GM19023 (cell line): ENCODE measurements around the gene CCR8.
A peak's percentile ranks its signal among the peaks of the same experiment; 100 is the strongest.
"Not testable (repeated sequence)": the region's sequence is repeated elsewhere in the genome, so short reads cannot be mapped to it uniquely, and the experiment has no call there.

Source experiments
- ATAC-seq: cut with Tn5 transposase; IDR thresholded peaks from one replicate; pipeline ENCODE4 v1.9.1; 2021; ENCODE audit warnings: mild to moderate bottlenecking, moderate library complexity; ENCODE audit not compliant: unreplicated experiment

The CCR8 gene

DNA sequence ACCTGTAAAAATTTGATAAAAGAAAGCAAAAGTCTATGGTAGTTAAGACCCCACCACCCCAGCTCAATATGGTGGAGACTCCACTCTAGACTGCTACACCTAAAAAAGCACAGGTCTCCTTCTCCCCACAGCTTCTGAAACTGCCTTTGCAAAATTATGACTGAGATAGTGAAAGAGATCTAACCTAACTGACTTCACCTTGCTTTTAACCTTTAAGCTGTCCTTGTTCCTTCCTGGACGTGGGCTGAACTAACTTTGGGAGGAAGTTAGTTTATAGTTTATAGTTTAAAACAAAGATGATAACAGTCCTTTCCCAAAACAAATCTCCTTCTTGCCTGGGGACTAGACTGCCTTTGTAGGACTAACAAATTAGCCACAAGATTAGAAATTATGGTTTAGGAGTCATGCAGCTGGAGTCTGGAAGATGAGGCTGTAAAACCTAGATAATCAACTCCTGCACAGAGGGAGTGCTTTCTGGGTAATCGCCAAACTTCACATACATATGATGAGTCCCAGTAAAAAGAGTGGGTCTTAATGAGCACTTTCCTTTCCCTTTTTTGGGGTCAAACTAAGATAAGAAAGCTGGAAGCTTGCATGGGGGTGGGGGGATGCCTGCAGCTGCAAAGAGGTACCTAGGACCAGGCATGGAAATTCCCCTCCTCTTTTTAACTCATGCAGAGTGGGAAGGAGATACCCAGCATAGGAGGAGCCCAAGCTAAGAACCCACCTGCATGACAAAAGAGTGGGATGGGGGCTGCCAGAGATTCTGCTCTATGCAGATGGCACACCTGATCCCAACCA is 17.5 kb downstream of the CCR8 start:
- ATAC-seq: peak; percentile 83

DNA sequence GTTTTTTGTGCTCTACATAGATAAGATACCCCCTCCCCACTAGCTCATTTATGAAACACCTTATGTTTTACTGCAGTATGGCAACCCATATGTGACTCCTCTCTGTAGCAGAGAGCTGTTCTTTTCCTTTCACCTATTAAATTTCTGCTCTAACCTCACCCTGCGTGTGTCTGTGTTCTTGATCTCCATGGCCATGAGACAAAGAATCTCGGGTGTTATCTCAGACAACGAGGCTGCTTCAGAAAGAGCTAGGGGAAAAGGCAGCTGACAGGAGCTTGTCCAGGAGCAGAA is 18.0 kb downstream of the CCR8 start:
- ATAC-seq: no peak

DNA sequence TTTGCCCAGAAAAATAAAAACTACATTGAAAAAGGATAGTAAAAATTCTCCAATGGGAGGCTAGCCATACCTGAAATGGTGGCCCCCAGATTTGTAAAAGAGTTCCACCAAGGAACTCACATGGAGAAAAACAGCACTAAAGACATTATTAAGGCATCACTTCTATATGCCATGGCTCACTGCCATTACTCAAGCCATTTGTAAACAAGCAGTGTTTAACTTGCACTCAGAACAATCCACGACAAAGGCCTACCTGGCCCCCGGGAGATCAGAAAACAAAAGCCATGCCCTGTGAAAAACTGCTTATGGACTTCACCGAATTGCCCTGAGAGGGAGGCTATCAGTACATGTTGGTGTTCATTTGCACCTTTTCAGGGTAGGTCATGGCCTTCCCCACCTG is 19.6 kb downstream of the CCR8 start:
- no peak for ATAC-seq

DNA sequence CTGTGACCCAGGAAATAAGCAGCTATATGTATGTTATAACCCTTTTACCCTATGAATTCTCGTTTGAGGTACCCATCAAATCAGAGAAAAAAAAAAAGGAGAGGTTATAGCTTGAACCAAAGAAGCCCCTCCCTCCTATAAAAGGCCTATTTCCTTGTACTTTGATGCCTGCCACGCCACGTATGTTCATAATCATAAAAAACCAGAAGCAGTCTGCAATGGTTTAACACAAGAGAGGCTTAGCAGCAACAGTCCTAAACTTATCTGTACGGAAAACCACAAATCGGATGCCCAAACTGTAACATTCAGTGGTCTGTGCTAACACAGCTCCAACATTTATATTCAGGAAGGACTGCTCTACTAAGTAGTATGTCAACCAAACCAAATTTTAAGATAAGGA is 21.2 kb downstream of the CCR8 start:
- no peak for ATAC-seq

DNA sequence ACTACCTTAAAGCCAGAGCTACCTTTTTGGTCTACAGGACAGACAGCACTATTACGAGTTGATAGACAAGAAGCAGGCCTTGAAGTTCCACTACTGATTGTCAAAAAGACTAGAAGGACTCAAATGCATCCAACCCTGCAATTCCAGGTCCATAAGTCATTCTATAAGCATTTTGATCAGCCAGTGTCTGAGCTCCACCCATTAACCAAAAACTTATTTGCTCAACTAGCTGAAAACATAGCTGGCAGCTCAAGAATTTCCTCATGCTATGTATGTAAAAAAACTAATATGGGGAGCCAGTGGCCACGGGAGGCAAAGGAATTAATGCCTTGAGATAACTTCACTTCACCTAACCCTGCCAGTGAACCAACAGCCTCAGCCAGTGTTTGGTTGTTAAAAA is 21.6 kb downstream of the CCR8 start:
- not testable (repeated sequence) for ATAC-seq

DNA sequence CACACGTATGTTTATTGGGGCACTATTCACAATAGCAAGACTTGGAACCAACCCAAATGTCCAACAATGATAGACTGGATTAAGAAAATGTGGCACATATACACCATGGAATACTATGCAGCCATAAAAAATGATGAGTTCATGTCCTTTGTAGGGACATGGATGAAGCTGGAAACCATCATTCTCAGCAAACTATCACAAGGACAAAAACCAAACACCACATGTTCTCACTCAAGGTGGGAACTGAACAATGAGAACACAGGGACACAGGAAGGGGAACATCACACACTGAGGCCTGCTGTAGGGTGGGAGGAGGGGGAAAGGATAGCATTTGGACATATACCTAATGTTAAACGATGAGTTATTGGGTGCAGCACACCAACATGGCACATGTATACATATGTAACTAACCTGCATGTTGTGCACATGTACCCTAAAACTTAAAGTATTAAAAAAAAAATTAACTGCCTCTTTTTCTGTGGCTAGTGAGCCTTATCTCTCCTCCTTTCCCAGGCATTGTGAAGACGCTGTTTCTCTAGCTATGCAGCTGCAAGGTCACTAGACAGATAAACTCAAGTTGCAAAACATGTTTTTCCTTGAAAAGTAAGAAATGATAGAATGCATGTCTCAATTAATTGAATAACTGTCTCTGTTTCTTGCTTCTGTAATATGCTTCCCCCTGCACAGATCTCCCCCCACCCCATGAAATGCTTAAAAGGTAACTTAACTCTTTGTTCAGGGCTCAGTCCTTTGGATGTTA is 23.8 kb downstream of the CCR8 start:
- ATAC-seq: not testable (repeated sequence)

DNA sequence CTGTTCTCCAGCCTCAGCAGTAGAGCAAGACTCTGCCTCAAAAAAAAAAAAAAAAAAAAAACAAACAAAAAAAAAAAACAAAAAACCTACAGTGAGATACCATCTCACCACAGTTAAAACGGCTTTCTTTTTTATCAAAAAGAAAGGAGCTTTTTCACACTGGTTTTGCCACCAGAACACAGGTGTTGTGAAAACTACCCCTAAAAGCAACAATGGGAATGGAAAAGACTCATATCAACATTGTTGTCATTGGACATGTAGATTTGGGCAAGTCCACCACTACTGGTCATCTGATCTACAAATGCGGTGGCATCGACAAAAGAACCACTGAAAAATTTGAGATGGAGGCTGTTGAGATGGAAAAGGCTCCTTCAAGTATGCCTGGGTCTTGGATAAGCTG is 28.8 kb downstream of the CCR8 start:
- ATAC-seq: no peak

DNA sequence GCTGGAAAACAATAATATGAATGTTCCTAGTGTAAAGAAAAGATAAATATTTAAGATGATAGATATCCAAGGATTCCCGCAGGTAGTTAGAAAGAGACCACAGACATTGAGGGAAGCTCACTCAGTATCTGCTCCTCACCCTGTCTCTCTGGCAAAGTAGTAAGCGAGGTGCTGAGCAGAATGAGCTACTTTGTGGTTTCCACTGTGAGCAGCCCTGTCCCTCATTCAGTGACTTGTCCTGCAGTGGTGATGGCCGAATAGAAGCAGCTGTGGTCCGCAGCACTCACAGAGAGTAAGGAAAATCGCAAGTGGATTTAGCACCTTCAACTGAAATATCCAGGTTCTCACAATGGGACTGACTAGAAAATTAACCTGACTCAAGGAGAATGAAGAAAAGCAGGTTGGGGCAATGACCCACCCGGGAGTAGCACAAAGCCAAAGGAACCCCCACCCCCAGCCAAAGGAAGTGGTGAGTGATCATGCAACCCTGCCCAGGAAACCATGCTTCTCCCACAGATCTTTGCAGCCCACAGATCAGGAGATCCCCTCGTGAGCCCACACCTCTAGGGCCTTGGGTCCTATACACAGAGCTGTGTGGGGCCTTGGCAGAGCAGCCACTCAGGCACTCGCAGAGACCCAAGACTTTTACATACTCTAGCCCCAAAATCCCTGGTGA is 31.9 kb downstream of the CCR8 start:
- peak; percentile 84 for ATAC-seq

DNA sequence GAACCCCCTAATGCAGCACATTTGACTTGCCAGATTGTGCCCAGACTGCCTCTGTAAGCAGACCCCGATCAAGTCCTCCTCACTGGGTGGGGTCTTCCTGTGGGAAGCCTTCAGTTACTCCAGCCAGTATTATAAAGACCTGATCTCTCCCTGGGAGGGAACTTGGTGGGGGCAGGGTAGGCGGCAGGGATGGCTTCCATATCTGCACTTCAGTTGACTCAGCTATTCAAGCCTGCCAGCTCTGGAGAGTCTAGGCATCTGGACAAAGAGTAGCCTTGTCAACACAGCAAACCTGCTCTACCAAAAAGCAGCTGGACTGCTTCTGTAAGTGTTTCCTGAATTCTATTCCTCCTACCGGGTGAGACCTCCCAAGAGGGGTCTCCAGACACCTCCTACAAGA is 32.7 kb downstream of the CCR8 start:
- ATAC-seq: no peak

DNA sequence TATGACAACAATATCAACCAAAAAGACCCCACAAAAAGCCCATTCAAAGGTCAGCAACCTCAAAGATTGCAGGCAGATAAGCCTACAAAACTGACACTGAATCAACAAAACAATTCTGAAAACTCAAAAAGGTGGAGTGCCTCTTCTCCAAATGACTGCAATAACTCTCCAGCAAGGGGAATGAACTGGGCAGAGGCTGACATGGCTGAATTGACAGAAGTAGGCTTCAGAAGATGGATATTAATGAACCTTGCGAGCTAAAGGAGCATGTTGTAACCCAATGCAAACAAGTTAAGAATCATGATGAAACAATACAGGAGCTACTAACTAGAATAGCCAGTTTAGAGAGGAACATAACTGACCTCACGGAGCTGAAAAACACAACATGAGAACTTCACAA is 33.3 kb downstream of the CCR8 start:
- ATAC-seq: no peak

DNA sequence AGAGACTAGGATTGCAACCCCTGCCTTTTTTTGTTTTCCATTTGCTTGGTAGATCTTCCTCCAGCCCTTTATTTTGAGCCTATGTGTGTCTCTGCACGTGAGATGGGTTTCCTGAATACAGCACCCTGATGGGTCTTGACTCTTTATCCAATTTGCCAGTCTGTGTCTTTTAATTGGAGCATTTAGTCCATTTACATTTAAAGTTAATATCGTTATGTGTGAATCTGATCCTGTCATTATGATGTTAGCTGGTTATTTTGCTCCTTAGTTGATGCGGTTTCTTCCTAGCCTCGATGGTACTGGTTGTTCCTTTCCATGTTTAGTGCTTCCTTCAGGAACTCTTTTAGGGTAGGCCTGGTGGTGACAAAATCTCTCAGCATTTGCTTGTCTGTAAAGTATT is 40.9 kb downstream of the CCR8 start:
- ATAC-seq: not testable (repeated sequence)

DNA sequence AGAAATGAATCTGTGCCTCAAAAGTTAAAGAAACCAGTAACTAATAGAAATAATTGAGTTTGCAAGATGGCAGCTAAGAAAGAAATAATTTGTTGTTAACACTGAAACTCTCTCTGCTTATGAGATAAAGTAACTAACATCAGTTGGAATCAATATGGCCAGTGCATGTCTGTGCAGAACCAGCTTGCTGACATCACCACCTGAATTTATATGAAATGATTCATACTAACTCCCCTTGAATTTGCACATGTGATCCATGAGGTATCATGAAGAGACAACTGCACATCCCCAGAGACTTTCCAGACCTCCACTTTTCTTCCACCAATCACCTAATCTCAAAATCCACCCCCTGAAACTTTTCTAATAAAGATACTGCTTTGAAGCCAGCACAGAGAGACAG is 43.3 kb downstream of the CCR8 start:
- no peak for ATAC-seq

DNA sequence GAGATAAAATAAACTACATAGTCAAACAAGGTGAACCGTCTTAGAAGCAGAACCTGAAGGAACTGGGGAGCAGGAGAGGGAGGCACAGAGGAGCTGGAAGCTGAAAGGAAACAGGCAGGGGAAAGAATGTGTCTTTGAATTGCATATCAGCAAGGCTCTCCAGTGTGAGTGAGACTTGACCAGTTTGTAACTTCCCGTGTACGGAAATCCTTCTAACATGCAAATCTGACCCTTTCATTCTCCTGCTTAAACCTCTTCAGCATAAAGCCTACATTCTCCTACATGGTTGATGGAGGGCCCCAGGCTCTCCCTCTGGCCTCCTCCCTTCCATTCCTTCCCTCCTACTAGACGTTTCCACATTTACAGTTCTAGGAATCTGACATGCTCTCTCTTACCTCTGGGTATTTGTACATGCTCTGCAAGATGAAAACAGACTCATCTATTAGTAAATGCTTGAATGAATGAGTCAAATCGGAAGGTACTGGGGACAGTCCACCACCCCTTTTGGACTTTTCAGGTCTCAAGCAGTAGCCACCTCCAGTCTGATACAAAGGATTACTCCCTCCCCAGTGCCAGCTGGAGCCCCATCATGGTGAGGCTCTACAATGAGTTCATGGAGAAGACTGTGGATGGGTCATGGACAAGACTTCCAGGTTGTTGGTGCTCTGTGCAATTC is 47.6 kb downstream of the CCR8 start:
- ATAC-seq: no peak

DNA sequence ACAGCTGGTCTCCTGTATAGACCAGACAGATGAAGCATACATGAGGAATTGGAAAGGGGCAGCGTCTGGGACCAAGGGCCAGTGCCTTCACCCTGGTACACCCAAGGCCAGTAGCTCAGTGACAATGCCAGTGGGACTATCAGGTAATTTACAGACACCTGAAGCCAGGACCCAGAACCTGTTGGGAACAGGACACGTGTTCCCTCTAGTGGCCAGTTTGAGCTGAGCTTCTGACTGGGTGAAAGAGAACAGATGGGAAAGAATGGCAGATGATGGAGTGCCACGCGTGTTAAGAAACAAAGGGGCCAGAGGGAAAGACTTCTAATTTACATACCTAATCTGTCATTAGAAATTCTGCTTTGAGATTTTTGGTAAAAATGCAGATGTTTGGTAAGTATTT is 48.6 kb downstream of the CCR8 start:
- peak; percentile 71 for ATAC-seq

DNA sequence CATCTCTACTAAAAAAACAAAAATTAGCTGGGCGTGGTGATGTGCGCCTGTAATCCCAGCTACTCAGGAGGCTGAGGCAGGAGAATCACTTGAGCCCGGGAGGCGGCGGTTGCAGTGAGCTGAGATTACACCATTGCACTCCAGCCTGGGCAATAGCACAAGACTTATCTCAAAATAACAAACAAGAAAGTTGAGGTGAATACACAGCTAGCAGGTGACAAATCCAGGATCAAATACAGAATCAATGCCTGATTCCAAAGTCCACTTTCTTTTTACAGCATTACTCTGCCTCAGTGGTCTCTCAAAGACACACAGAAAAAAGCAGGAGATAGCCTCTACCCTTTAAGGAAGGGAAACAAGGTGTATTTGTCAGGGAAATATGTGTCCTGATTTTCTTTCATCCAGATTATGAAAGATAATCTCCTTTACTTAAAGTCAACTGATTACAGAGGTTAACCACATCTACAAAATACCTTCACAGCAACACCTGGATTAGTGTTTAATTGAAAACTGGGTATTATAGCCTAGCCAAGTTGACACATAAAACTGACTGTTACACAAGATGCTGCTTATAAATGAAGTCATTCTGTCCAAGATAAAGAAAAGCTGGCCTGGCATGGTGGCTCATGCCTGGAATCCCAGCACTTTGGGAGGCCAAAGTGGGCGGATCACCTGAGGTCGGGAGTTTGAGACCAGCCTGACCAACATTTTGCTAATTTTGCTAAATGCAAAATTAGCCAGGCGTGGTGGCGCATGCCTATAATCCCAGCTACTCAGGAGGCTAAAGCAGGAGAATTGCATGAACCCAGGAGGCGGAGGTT is 49.7 kb downstream of the CCR8 start:
- no peak for ATAC-seq

DNA sequence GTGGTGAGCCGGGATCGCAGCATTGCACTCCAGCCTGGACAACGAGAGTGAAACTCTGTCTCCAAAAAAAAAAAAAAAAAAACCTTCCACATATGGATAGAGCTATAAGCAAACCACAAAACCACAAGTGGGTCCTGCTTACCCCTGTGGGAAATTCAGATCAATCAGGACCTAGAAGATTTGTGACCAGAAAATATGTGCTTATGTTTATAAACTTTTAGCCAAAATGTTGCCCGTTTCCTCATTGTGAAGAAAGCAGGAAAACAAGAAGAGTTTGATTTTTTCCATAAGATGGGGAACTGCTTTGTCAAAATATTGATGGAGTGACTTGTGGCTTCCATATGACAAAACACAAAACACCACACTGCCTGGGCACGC is 50.3 kb downstream of the CCR8 start:
- no peak for ATAC-seq

DNA sequence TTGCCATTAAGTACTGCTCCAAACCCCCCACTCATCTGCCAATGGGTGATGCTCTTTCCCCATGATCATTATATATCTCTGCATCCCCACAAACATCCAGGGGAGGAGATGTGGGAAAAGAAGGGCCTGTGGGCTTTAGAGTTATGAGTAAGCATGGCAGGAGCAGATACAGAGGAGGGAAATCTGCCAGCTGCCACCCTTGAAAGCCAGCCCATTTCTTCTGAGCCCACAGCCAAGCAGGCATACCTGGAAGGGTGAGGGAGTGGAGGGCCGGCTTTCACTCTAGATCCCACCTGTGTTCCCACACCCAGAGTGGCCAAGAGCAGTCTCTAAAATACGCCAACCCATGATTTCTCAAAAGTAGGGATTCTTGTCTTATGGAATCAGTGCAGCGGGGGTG is 51.9 kb downstream of the CCR8 start:
- no peak for ATAC-seq
